ENCODE data around the gene HYCC1.

HYCC1 gene

DNA sequence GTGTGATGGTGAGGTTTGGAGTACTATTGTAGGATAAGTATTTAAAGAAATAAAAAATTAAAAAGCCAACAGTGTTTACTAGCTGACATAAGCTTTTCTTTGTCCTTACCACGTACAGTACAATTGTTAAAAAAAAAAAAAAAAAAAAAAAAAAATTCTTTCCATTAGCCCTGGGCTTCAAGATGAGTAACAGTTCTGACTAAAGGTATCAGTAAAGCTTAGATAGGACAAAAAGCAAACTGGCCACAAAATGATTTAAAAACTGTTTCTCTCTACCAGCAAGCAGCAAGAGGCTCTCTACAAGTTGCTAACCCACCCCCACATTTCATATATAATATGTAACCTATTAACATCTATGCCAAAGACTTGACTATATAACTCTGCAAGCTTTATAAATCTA lies 17.5 kb downstream of the HYCC1 start:
- DNase-seq (ENCODE audit: low read depth) = no peak
- no peak overlapping the region for H3K4me3 ChIP-seq (ENCODE audit: low read depth, low read length)
- TF ChIP-seq, protein P1, sequence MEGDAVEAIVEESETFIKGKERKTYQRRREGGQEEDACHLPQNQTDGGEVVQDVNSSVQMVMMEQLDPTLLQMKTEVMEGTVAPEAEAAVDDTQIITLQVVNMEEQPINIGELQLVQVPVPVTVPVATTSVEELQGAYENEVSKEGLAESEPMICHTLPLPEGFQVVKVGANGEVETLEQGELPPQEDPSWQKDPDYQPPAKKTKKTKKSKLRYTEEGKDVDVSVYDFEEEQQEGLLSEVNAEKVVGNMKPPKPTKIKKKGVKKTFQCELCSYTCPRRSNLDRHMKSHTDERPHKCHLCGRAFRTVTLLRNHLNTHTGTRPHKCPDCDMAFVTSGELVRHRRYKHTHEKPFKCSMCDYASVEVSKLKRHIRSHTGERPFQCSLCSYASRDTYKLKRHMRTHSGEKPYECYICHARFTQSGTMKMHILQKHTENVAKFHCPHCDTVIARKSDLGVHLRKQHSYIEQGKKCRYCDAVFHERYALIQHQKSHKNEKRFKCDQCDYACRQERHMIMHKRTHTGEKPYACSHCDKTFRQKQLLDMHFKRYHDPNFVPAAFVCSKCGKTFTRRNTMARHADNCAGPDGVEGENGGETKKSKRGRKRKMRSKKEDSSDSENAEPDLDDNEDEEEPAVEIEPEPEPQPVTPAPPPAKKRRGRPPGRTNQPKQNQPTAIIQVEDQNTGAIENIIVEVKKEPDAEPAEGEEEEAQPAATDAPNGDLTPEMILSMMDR (IDR thresholded peaks at IDR 0.05; ENCODE audit: low read depth, low read length, missing control alignments) = no peak

DNA sequence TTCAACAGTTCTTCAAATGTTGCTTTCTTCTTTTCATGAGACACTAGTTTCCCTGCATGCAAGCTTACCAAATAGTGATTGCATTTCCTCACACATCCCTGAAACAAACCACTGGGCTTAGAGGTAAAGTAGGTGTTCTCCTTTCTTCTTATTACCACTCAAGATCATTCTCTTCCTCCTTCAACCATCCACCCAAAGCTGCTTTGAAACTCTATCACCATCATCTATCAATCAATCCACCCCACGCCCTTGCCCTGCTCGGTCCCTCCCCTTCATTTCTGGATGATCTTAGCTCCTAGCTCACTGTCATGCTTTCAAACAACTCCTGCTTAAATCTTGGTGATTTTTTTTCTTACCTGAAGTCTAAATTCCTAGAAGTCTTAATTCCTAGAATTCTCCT lies 18.9 kb downstream of the HYCC1 start:
- no peak overlapping the region for H3K4me3 ChIP-seq (ENCODE audit: low read depth, low read length)
- DNase-seq (ENCODE audit: low read depth) = no peak
- TF ChIP-seq, protein P1 (IDR thresholded peaks at IDR 0.05; ENCODE audit: low read depth, low read length, missing control alignments) = no peak

DNA sequence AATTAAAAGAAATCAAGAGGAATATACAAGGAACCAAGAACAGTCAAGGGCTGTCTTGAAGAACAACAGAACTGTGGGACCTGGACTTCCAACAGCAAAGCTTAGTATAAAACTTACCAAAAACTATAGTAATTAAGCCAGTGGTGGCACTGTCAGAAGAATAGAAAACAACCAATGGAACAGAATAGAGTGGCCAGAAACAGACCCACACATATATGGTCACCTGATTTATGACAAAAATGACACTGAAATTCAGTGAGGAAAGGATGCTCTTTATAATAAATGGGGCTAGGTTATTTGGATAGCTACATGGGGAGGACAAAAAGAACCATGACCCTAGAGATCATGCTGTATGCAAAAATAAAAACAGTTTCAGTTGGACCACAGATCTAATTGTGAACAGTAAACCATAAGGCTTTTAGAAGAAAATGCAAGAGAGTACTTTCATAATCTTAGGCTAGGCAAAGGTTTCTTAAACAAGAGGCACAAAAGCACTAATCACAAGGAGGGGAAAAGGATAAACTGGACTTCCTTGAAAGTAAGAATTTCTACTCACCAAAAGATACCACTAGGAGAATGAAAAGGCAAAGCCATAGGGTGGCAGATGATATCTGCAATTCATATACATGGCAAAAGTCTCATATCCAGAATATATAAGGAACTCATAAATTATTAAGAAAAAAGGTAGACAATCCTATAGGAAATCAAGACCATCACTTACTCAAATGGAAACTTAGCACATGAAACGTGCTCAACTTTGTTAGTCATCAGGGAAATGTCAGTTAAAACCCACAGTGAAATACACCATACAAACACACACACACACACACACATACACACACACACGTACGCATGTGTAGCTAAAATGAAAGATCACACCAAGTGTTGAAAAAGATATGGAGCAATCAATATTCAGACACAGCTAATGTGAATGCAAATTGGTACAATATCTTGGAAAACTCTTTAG lies 20.8 kb downstream of the HYCC1 start:
- DNase-seq (ENCODE audit: low read depth) = peak; percentile 61
- TF ChIP-seq, protein P1 (IDR thresholded peaks at IDR 0.05; ENCODE audit: low read depth, low read length, missing control alignments) = no peak
- no peak overlapping the region for H3K4me3 ChIP-seq (ENCODE audit: low read depth, low read length)

DNA sequence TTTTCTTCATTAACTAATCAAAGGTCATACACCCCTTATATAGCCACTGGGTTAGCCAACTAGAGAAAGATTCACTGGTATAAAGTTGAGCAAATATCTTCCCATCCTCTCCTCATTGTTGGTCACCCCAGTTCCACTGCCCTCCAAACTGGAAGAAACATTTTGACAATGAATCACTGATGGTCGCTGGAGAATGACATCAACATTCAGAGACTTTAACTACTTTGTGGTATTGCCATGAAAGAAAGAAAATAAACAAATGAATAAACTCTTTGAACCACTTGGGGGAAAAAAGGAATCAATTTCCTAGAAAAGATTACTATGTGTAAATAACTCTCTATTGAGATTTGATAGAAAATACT lies 23.4 kb downstream of the HYCC1 start:
- TF ChIP-seq, protein P1 (IDR thresholded peaks at IDR 0.05; ENCODE audit: low read depth, low read length, missing control alignments) = no peak
- no peak for DNase-seq (ENCODE audit: low read depth)
- H3K4me3 ChIP-seq (ENCODE audit: low read depth, low read length) = no peak overlapping the region

DNA sequence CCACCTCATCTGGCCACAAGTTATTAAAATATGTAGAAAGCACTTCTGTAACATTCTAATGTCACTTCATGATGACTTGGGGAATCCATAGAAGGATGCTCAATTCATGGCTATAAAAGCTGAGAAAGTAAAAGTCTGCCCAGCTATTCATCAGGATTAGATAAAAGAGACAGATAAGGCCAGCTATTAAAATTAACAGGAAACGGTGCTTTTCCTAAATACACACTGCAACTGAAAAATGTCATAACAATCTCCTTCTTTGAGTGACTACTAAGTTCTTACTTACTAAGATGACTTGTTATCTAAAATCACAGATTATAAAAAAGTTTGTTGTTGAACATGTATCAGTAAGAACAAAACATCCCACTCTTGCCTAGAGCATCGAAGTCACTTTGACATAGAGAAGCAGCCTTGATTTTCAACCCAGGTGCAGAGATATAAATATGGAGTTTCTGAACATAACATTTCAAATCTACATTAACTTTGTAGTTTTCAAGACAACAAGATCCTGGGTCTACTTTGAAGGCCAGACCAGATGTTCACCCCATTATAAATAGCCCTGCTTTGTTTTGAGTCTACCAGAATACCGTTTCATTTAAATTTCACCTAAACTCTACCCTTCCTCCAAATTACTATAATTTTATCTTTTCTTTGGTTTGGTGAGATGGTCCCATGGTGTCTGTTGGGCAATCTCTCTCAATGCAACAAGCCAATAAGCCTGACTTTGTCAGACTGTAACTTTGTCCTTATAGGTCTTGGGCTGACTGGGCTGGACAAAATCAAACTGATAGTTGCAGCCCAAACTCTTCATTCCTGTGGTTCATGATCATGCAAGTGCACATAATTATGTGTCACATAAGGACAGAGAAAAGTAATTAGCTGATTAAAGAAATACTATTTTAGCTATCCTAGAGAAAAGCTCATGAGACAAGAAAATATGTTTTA lies 24.0 kb downstream of the HYCC1 start:
- no peak for DNase-seq (ENCODE audit: low read depth)
- H3K4me3 ChIP-seq (ENCODE audit: low read depth, low read length) = no peak overlapping the region
- TF ChIP-seq, protein P1 (IDR thresholded peaks at IDR 0.05; ENCODE audit: low read depth, low read length, missing control alignments) = no peak

DNA sequence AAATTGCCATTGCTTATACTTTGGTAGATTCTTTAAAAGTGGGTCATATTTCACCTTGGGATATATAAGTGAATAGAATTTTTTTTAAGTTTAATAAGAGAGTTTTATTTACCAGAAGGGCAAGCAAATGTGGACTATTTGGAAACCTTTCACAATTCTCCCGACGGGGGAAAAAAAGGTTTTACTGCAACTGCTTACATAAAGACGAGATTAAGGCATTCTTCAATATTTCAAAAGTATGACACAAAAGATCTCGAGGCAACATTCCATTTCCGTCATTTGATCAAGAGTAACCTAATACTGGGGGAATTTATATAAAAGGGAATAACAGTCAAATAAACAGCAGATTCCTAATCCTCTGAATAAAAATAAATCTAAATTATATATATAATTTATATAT lies 28.5 kb downstream of the HYCC1 start:
- no peak for DNase-seq (ENCODE audit: low read depth)
- TF ChIP-seq, protein P1 (IDR thresholded peaks at IDR 0.05; ENCODE audit: low read depth, low read length, missing control alignments) = no peak
- H3K4me3 ChIP-seq (ENCODE audit: low read depth, low read length) = no peak overlapping the region

All from GM12864 (cell line).